Sigmoid colon (tissue), 4 donors: ENCODE data around the gene SSTR1.

Experiments used
- CTCF ChIP-seq, 4 experiments: fragments of 450-650 bp in 3 of 4; fragments of 200-600 bp in 1 of 4; IDR thresholded peaks; one replicate each; pipeline ENCODE4 v1.5.1; 2016 to 2019; ENCODE audit warnings: antibody characterized with exemption in 4 of 4, mild to moderate bottlenecking in 3 of 4, moderate library complexity in 2 of 4
- POLR2A ChIP-seq, 2 donors: fragments of 450-650 bp; IDR thresholded peaks; one replicate each; pipeline ENCODE4 v1.6.1; 2016; ENCODE audit warnings: antibody characterized with exemption in 2 of 2, mild to moderate bottlenecking in 2 of 2, moderate library complexity in 2 of 2
- POLR2AphosphoS5 ChIP-seq, 4 donors: sonication (generic); formaldehyde crosslinking; IDR thresholded peaks; one replicate each; pipeline ENCODE4 v1.6.1; 2017; ENCODE audit warnings: antibody characterized with exemption in 4 of 4

- TF ChIP-seq CTCF (IDR thresholded peaks at IDR 0.05) (no peak), POLR2AphosphoS5 (IDR thresholded peaks at IDR 0.05) (no peak), POLR2A (IDR thresholded peaks at IDR 0.05) (no peak)
Measured at GRCh38 chr14:38261620-38262019, 53.9 kb downstream of the SSTR1 start.
